Activated T-cell treated with anti-CD3 and anti-CD28 coated beads, Interleukin-2, amount 50 U/mL, for 4 hours (primary cell): ENCODE data around the gene CS. TPM values are rescaled to one million over a fixed set of nuclear protein-coding genes. Genes with fewer than 3 reads are reported as not detected.
"Not testable (repeated sequence)": the region's sequence is repeated elsewhere in the genome, so short reads cannot be mapped to it uniquely, and the experiment has no call there.

ENCODE experiments used
- ATAC-seq, 2 donors: fragments of 200-7000 bp; cut with Tn5 transposase; one replicate each; pipeline ENCODE4 v1.10.0; 2021
- DNase-seq: peaks from one replicate; pipeline ENCODE4 v3.0.0-alpha.2; 2020
- H3K27me3 Mint-ChIP-seq: one replicate; pipeline ENCODE4 v1.8.0; 2021; ENCODE audit warnings: low read depth, mixed read lengths
- H3K36me3 Mint-ChIP-seq: one replicate; pipeline ENCODE4 v1.8.0; 2022; ENCODE audit warnings: mixed read lengths; ENCODE audit not compliant: insufficient read depth
- H3K4me1 Mint-ChIP-seq: one replicate; pipeline ENCODE4 v1.8.0; 2021; ENCODE audit warnings: low read depth, mixed read lengths
- H3K4me3 Mint-ChIP-seq: one replicate; pipeline ENCODE4 v1.8.0; 2021; ENCODE audit warnings: mild to moderate bottlenecking, moderate library complexity, mixed read lengths
- H3K9me3 Mint-ChIP-seq: one replicate; pipeline ENCODE4 v1.8.0; 2021; ENCODE audit warnings: mixed read lengths
- total RNA-seq, 3 donors: library from RNA; stranded (reverse); gene quantifications; one replicate each; pipeline ENCODE4 v1.2.1, GENCODE V29; 2021

Gene CS
- total RNA-seq, 3 donors from 2014 or later = 344 to 373 (median 354) TPM

DNA sequence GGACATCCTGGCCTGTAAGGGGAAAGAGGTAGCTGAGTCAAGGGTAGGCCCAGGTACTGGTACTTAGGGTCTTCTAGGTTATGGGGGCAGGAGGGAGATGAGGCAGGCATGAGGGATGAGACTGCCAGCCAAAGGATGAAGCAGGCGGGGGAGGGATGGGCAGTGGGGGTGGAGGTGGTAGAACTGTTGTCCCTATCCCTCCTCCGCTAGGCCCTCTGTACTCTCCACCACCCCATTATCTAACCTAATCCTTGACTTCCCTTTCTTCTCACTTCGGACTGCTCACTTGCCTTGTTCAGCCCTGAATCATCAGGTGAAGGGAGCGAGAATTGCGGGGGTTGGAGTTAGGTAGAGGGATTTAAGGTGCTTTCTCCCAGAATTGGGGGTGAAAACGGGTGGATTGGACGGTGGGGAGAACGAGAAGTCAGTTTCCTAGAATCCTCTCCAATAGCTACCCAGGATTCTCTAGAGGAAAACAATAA, 33.1 kb upstream of the CS start:
- H3K27me3 Mint-ChIP-seq = no peaks in the 10 kb centered on the region
- peak overlapping the region; percentile 95 for H3K4me3 Mint-ChIP-seq
- peak; percentile 27 to 35 for ATAC-seq

GRCh38 chr12:56332512-56333196, 32.5 kb upstream of the CS start:
- no peak for DNase-seq

More for the DNA sequence above, 33.1 kb upstream of the CS start:
- Mint-ChIP-seq H3K9me3 (no peaks in the 10 kb centered on the region), H3K4me1 (peaks cover 36% of the 10 kb centered on the region), H3K36me3 (peaks cover 3% of the 10 kb centered on the region)
- no peak for DNase-seq

GRCh38 chr12:56330936-56331490, 30.9 kb upstream of the CS start:
- Mint-ChIP-seq H3K36me3 (peaks cover 21% of the 10 kb centered on the region), H3K4me1 (peaks cover 20% of the 10 kb centered on the region), H3K27me3 (no peaks in the 10 kb centered on the region), H3K4me3 (no peak overlapping the region), H3K9me3 (no peaks in the 10 kb centered on the region)
- DNase-seq (no peak), ATAC-seq (no peak)

More at GRCh38 chr12:56332512-56333196, 32.5 kb upstream of the CS start:
- Mint-ChIP-seq H3K4me3 (peak overlapping the region; percentile 95), H3K36me3 (peaks cover 7% of the 10 kb centered on the region), H3K9me3 (no peaks in the 10 kb centered on the region), H3K27me3 (no peaks in the 10 kb centered on the region), H3K4me1 (peaks cover 30% of the 10 kb centered on the region)
- ATAC-seq = no peak

GRCh38 chr12:56326533-56326932, 26.4 kb upstream of the CS start:
- Mint-ChIP-seq H3K4me1 (peaks cover 3% of the 10 kb centered on the region), H3K9me3 (no peaks in the 10 kb centered on the region), H3K4me3 (no peak overlapping the region), H3K27me3 (no peaks in the 10 kb centered on the region), H3K36me3 (peaks cover 49% of the 10 kb centered on the region)
- ATAC-seq (no peak), DNase-seq (no peak)

GRCh38 chr12:56326126-56326525, 26.0 kb upstream of the CS start:
- Mint-ChIP-seq H3K4me1 (peaks cover under 1% of the 10 kb centered on the region), H3K27me3 (no peaks in the 10 kb centered on the region), H3K9me3 (no peaks in the 10 kb centered on the region), H3K4me3 (no peak overlapping the region), H3K36me3 (peaks cover 47% of the 10 kb centered on the region)
- ATAC-seq (no peak), DNase-seq (no peak)

- Mint-ChIP-seq H3K4me3 (no peak overlapping the region), H3K36me3 (peaks cover 52% of the 10 kb centered on the region), H3K4me1 (peaks cover 2% of the 10 kb centered on the region), H3K9me3 (no peaks in the 10 kb centered on the region), H3K27me3 (no peaks in the 10 kb centered on the region)
- no peak for ATAC-seq
- DNase-seq = no peak
Observed at GRCh38 chr12:56324206-56324605, 24.1 kb upstream of the CS start.

DNA sequence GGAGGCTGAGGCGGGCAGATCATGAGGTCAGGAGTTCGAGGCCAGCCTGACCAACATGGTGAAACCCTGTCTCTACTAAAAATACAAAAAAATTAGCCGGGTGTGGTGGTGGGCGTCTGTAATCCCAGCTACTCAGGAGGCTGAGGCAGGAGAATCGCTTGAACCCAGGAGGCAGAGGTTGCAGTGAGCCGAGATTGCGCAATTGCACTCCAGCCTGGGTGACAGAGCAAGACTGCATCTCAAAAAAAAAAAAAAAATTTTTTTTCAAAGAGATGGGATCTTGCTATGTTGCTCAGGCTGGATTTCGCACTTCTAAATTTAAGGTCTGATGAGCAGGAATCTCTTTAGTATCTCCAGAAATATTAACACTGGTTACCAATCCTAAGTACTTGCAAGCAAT, 21.5 kb upstream of the CS start:
- not testable (repeated sequence) for H3K9me3 Mint-ChIP-seq, H3K4me1 Mint-ChIP-seq, ATAC-seq, DNase-seq, H3K27me3 Mint-ChIP-seq, H3K4me3 Mint-ChIP-seq
- H3K36me3 Mint-ChIP-seq = peaks cover 40% of the 10 kb centered on the region

DNA sequence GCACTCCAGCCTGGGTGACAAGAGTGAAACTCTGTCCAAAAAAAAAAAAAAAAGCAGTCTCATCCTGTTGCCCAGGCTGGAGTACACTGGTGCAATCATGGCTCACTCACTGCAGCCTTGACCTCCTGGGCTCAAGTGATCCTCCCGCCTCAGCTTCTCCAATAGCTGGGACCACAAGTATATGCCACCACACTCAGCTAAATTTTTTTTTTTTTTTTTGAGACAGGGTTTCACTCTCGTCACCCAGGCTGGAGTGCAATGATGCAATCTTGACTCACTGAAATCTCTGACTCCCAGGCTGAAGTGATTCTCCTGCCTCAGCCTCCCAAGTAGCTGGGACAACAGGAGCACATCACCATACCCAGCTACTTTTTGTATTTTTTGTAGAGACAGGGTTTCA, 20.9 kb upstream of the CS start:
- Mint-ChIP-seq H3K27me3 (no peaks in the 10 kb centered on the region), H3K9me3 (no peaks in the 10 kb centered on the region), H3K4me3 (no peak overlapping the region), H3K4me1 (peaks cover 8% of the 10 kb centered on the region), H3K36me3 (peaks cover 34% of the 10 kb centered on the region)
- no peak for DNase-seq
- ATAC-seq = no peak

DNA sequence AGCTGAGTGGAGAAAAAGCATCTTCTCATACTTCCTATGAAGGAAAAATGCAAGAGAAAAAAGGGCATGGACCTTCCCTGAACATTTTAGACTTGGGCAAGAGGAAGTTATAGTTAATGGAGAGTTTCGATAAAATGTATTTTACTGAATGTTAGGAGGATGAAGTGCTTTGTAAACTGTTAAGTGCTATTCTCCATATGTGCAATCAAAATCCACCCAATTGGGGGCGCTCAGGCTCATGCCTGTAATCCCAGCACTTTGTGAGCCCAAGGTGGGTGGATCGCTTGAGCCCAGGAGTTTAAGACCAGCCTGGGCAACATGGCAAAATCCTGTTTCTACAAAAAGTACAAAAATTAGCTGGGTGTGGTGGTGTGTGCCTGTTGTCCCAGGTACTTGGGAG, 17.5 kb upstream of the CS start:
- H3K4me1 Mint-ChIP-seq = peaks cover 16% of the 10 kb centered on the region
- H3K36me3 Mint-ChIP-seq = peaks cover 11% of the 10 kb centered on the region
- no peaks in the 10 kb centered on the region for H3K27me3 Mint-ChIP-seq
- no peak for ATAC-seq
- DNase-seq = no peak
- H3K4me3 Mint-ChIP-seq = peak overlapping the region; percentile 27
- no peaks in the 10 kb centered on the region for H3K9me3 Mint-ChIP-seq

- peak; percentile 88 for DNase-seq
- peaks cover 7% of the 10 kb centered on the region for H3K36me3 Mint-ChIP-seq
- peaks cover 16% of the 10 kb centered on the region for H3K4me1 Mint-ChIP-seq
- H3K4me3 Mint-ChIP-seq = peak within 1 kb of the TSS; percentile 99
- ATAC-seq = peak; percentile 95 to 96
- no peaks in the 10 kb centered on the region for H3K9me3 Mint-ChIP-seq
- H3K27me3 Mint-ChIP-seq = no peaks in the 10 kb centered on the region
Observed at GRCh38 chr12:56315622-56316473, 15.7 kb upstream of the CS start, which contains the start of gene CNPY2. TSS of gene CNPY2 (minus strand) at chr12:56315988. CDS start at chr12:56315217, 771 bp downstream.

- ATAC-seq = peak; percentile 2 to 4
- Mint-ChIP-seq H3K36me3 (peaks cover 7% of the 10 kb centered on the region), H3K9me3 (no peaks in the 10 kb centered on the region), H3K27me3 (no peaks in the 10 kb centered on the region), H3K4me1 (peaks cover 16% of the 10 kb centered on the region), H3K4me3 (peak overlapping the region; percentile 99)
- DNase-seq = peak; percentile 6
Observed at GRCh38 chr12:56315249-56315621, 15.1 kb upstream of the CS start.

- H3K4me1 Mint-ChIP-seq = peaks cover 8% of the 10 kb centered on the region
- ATAC-seq = no peak
- peaks cover 12% of the 10 kb centered on the region for H3K36me3 Mint-ChIP-seq
- H3K9me3 Mint-ChIP-seq = no peaks in the 10 kb centered on the region
- DNase-seq = no peak
- H3K27me3 Mint-ChIP-seq = no peaks in the 10 kb centered on the region
- H3K4me3 Mint-ChIP-seq = no peak overlapping the region
Observed at GRCh38 chr12:56311003-56311402, 10.9 kb upstream of the CS start.

DNA sequence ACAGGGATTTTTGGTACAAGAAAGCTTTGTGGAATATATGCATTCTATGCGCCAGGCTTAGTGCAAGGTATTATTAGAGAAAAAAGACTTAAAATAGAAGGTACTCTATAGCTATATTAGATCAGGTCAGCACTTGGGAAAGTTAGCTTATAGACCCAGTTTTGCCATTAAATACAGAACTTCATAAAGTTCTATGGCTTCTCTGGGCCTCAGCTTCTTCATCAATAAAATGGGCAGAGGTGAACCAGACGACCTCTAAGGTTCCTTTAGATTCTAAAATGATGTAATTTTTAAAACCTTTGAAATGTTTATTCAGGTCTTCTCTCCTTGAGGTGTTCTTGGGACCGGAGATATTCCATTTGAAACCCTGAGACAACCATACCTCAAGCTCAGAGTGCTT, 8.6 kb upstream of the CS start:
- Mint-ChIP-seq H3K9me3 (no peaks in the 10 kb centered on the region), H3K36me3 (peaks cover 17% of the 10 kb centered on the region), H3K4me3 (no peak overlapping the region), H3K4me1 (no peaks in the 10 kb centered on the region), H3K27me3 (no peaks in the 10 kb centered on the region)
- DNase-seq (no peak), ATAC-seq (no peak)

- DNase-seq (no peak), ATAC-seq (no peak)
- H3K4me1 Mint-ChIP-seq = no peaks in the 10 kb centered on the region
- H3K9me3 Mint-ChIP-seq = no peaks in the 10 kb centered on the region
- peaks cover 17% of the 10 kb centered on the region for H3K36me3 Mint-ChIP-seq
- no peak overlapping the region for H3K4me3 Mint-ChIP-seq
- H3K27me3 Mint-ChIP-seq = no peaks in the 10 kb centered on the region
Observed at GRCh38 chr12:56307221-56307965, 7.3 kb upstream of the CS start.
